Stomach (tissue), 4 donors: ENCODE results near the gene ATG7.

ENCODE experiments used
- POLR2A ChIP-seq, 4 donors: fragments of 450-650 bp; IDR thresholded peaks; one replicate each; pipeline ENCODE4 v1.6.1; 2016; ENCODE audit warnings: antibody characterized with exemption in 4 of 4, control low read depth in 2 of 4, mild to moderate bottlenecking in 1 of 4, moderate library complexity in 1 of 4
- TF ChIP-seq, protein P1 (sequence below), 7 experiments: fragments of 450-650 bp in 4 of 7; fragments of 200-600 bp in 3 of 7; sonication (generic) in 3 of 7; IDR thresholded peaks; one replicate each; pipeline ENCODE4 v1.5.1; 2016 to 2019; ENCODE audit warnings: antibody characterized with exemption in 7 of 7, control low read depth in 2 of 7, mild to moderate bottlenecking in 1 of 7

DNA sequence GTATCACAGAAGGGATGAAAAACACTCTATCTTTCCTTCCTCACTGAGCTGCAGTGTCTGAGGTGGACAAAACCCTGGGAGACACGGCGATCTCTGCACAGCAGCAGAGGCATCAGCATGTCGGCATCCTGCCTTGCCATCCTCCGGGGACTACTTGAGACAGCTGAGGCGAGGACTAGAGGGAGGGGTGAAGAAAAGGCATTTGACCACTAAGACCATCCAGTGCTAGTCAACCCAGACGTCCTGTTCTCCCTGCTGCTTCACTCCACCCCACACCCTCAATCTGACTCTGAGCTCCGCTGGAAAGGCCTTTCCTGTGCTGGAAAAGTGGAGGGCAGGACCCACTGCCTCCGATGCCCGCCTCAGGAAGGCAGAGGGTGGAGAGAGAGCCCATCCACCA lies 304.3 kb downstream of the ATG7 start:
- TF ChIP-seq, protein P1, sequence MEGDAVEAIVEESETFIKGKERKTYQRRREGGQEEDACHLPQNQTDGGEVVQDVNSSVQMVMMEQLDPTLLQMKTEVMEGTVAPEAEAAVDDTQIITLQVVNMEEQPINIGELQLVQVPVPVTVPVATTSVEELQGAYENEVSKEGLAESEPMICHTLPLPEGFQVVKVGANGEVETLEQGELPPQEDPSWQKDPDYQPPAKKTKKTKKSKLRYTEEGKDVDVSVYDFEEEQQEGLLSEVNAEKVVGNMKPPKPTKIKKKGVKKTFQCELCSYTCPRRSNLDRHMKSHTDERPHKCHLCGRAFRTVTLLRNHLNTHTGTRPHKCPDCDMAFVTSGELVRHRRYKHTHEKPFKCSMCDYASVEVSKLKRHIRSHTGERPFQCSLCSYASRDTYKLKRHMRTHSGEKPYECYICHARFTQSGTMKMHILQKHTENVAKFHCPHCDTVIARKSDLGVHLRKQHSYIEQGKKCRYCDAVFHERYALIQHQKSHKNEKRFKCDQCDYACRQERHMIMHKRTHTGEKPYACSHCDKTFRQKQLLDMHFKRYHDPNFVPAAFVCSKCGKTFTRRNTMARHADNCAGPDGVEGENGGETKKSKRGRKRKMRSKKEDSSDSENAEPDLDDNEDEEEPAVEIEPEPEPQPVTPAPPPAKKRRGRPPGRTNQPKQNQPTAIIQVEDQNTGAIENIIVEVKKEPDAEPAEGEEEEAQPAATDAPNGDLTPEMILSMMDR (IDR thresholded peaks at IDR 0.05): no peak
- no peak for TF ChIP-seq POLR2A (IDR thresholded peaks at IDR 0.05)
